GM23338 (cell line): Measurements from ENCODE around the gene TUBA3D.
"Not testable (repeated sequence)": the region's sequence is repeated elsewhere in the genome, so short reads cannot be mapped to it uniquely, and the experiment has no call there.

Experiments used
- CREB1 ChIP-seq: fragments of 250-450 bp; sonication (Bioruptor Pico); IDR thresholded peaks from 2 replicates; pipeline ENCODE4 v1.5.0; 2020; ENCODE audit warnings: low read depth, mild to moderate bottlenecking, moderate library complexity
- CTCF ChIP-seq, 2 experiments: fragments of 200-600 bp in 1 of 2; sonication (generic) in 1 of 2; conservative IDR thresholded peaks; 2 replicates each; pipeline versions ENCODE4 v1.5.1 to v1.6.1; 2016 to 2017; ENCODE audit warnings: antibody characterized with exemption in 2 of 2, low read depth in 2 of 2, mild to moderate bottlenecking in 2 of 2, moderate library complexity in 1 of 2
- EZH2 ChIP-seq: fragments of 200-600 bp; sonication (generic); IDR thresholded peaks from one replicate; pipeline ENCODE4 v1.8.0; 2017; ENCODE audit warnings: antibody characterized with exemption, mild to moderate bottlenecking, low read depth; ENCODE audit not compliant: unreplicated experiment
- EZH2phosphoT487 ChIP-seq: fragments of 200-600 bp; sonication (generic); IDR thresholded peaks from one replicate; pipeline ENCODE4 v1.8.1; 2018; ENCODE audit warnings: antibody characterized with exemption; ENCODE audit not compliant: unreplicated experiment
- NANOG ChIP-seq: IDR thresholded peaks from 2 replicates; pipeline ENCODE4 v1.6.1; 2016; ENCODE audit warnings: antibody characterized with exemption, borderline replicate concordance
- POLR2AphosphoS5 ChIP-seq: IDR thresholded peaks from 2 replicates; pipeline ENCODE4 v1.6.1; 2016; ENCODE audit warnings: antibody characterized with exemption, low read depth
- REST ChIP-seq: IDR thresholded peaks from one replicate; pipeline ENCODE4 v1.6.1; 2018; ENCODE audit warnings: antibody characterized with exemption; ENCODE audit not compliant: unreplicated experiment
- STAT1 ChIP-seq: IDR thresholded peaks from one replicate; pipeline ENCODE4 v1.6.1; 2016; ENCODE audit warnings: antibody characterized with exemption; ENCODE audit not compliant: unreplicated experiment
- ZNF114 ChIP-seq: fragments of 250-450 bp; sonication (Bioruptor Pico); IDR thresholded peaks from 2 replicates; pipeline ENCODE4 v1.5.0; 2020; ENCODE audit warnings: mild to moderate bottlenecking, moderate library complexity
- ZNF331 ChIP-seq: fragments of 250-450 bp; sonication (Bioruptor Pico); IDR thresholded peaks from 2 replicates; pipeline ENCODE4 v1.5.0; 2020; ENCODE audit warnings: low read depth, mild to moderate bottlenecking, moderate library complexity

DNA sequence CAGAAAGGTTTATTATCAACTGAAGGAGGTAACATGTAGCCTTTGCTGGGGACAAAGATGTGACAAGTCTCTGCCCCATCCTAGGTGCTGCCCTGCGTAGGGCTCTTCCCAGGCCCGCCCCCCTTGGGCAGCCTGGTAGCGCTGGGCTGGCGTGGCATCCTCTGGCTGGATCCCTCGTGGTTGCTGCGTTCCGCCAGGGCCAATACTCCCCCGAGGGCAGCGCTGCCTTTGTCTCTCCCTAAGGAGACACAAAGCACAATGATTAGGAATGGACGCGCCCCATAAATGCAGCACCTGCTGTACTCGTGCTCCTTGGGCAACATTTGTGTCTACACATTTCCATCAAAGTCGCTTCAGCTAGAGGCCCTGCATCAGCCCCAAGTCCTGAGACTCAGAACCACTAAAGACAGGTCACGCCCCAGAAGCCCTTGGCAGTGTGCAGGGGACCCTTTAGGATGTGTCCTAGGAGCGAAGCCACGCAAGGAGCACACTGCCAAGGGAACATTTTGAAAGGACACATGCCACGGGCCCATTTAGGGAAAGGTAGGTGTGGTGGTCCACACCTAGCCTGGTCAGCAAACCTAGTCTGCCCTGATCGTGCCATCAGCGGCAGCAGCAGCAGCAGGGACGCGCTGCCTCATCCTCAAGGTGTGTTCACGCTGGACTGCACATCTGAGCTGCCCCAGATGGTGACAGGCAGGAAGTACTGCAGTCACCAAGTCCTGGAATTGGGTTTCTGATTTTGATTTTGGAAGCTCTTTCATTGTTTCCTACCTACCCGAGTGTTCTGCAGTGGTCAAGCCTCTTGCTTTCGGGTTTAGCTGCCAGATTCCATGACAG, 8.3 kb downstream of the TUBA3D start:
- not testable (repeated sequence) for TF ChIP-seq EZH2; CTCF (conservative IDR thresholded peaks at IDR 0.05; ENCODE audit: low read depth in 2 of 2); STAT1; NANOG; CREB1; POLR2AphosphoS5; REST; ZNF331 (CRISPR knock-in tag); EZH2phosphoT487; ZNF114 (CRISPR knock-in tag)
